Measurements from ENCODE around the gene HOXD4. TPM values are rescaled to one million over a fixed set of nuclear protein-coding genes. Genes with fewer than 3 reads are reported as not detected.

The HOXD4 gene
- total and polyA plus RNA-seq, 10 of the 15 experiments (the other 5 are each of a cell fraction or from before 2014, with no cell fraction given), result 0.07 TPM; not detected in 9

- H3K4me2 ChIP-seq (ENCODE audit: control insufficient read depth, insufficient read depth), result no peak overlapping the region
- H4K20me1 ChIP-seq (ENCODE audit: control insufficient read depth, insufficient read depth), result no peaks in the 10 kb centered on the region
- ATAC-seq (no peak), FAIRE-seq (no peak), DNase-seq (ENCODE audit: low read depth, low spot score) (no peak)
- H3K9ac ChIP-seq (ENCODE audit: control insufficient read depth, insufficient read depth, low read length), result no peak overlapping the region
- ChIA-PET CTCF (interaction anchor here (1.0 to 3.4 kb wide), 5 partner anchors 322 to 1015 kb away, joined by 3 to 36 read pairs (median 11); no protein-coding TSS in a partner anchor), POLR2A (no interaction called here), RAD21 (ENCODE audit: unreplicated experiment) (no interaction called here), SMC1A (ENCODE audit: uncharacterized antibody, unreplicated experiment) (interaction anchor here (0.9 to 3.2 kb wide), 4 partner anchors 322 to 1015 kb away, joined by 3 to 13 read pairs (median 4); no protein-coding TSS in a partner anchor)
- no peak overlapping the region for H3K27ac ChIP-seq (ENCODE audit: control insufficient read depth, insufficient read depth)
- in situ Hi-C loops (cut with MboI), result loop anchor here (25.0 kb wide), 1 partner anchor 1204 kb away; no protein-coding TSS in a partner anchor
- no peaks in the 10 kb centered on the region for H3K4me1 ChIP-seq (ENCODE audit: control insufficient read depth, insufficient read depth, low read length)
- intact Hi-C loops (cut with micrococcal nuclease; ENCODE audit: unreplicated experiment), result no loop called here
- no peak overlapping the region for H2AFZ ChIP-seq (ENCODE audit: control insufficient read depth, low read depth, low read length)
- no TSS peak for BruUV-seq (replicated peaks)
- peaks cover 9 to 28% of the 10 kb centered on the region in 2 experiments for H3K27me3 ChIP-seq (replicated peaks in 1 of 2; ENCODE audit: control insufficient read depth in 2 of 2, insufficient read depth in 2 of 2, low read length in 1 of 2)
- TF ChIP-seq ZNF217 (IDR thresholded peaks at IDR 0.05), result no peak
- TF ChIP-seq BHLHE40 (IDR thresholded peaks at IDR 0.05; ENCODE audit: borderline replicate concordance in 1 of 2, low read depth in 2 of 2, low read length in 1 of 2), result no peak
- no peak for TF ChIP-seq SP1 (IDR thresholded peaks at IDR 0.05; ENCODE audit: low read depth, low read length)
- no peak for TF ChIP-seq CBFB (IDR thresholded peaks at IDR 0.05; ENCODE audit: low read depth)
- H3K4me3 ChIP-seq, result no peak overlapping the region
- H3K79me2 ChIP-seq (ENCODE audit: control insufficient read depth, insufficient read depth, low read length), result no peaks in the 10 kb centered on the region
- H3K9me3 ChIP-seq (replicated peaks; ENCODE audit: control insufficient read depth, insufficient read depth, low read length), result no peaks in the 10 kb centered on the region; the same call in 1 of the 3 replicates
- no peaks in the 10 kb centered on the region for H3K36me3 ChIP-seq (ENCODE audit: control insufficient read depth in 2 of 2, insufficient read depth in 2 of 2, low read length in 1 of 2)
Observed at GRCh38 chr2:176133389-176133788, 18.0 kb upstream of the HOXD4 start.

DNA sequence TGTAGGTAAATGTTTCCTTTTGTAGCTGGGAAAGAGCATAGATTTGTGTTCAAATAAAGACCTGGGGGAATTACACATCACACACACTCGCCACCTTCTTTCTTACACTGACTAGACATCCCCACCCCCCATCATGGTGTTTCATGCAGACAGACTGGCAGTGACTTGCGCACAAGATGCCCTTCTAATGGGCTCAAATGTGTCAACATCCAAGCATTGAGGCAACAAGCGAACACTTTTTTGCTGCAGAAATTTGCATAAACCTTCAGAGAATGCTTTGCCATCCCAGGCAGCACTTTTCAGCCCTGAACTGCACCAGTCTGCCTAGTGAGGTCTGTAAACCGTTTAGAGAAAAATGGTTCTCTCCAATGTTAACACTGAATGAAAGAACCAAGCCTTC, 17.3 kb upstream of the HOXD4 start:
- no peak for FAIRE-seq
- no peak for DNase-seq (ENCODE audit: low read depth, low spot score)
- POLR2A ChIA-PET, result no interaction called here
- H3K9me3 ChIP-seq (replicated peaks; ENCODE audit: control insufficient read depth, insufficient read depth, low read length), result no peaks in the 10 kb centered on the region; the same call in 2 of the 3 replicates
- no peaks in the 10 kb centered on the region for H3K79me2 ChIP-seq (ENCODE audit: control insufficient read depth, insufficient read depth, low read length)
- H3K4me2 ChIP-seq (ENCODE audit: control insufficient read depth, insufficient read depth), result no peak overlapping the region
- H4K20me1 ChIP-seq (ENCODE audit: control insufficient read depth, insufficient read depth), result no peaks in the 10 kb centered on the region
- WGBS (ENCODE audit: insufficient coverage, insufficient replicate concordance, low lambda C conversion rate, missing lambda C conversion rate), result 13% methylated on average over 4 of the region's 4 CpGs
- SMC1A ChIA-PET (ENCODE audit: uncharacterized antibody, unreplicated experiment), result interaction anchor here (0.9 to 3.2 kb wide), 2 partner anchors 420 to 1014 kb away, joined by 3 to 13 read pairs; no protein-coding TSS in a partner anchor
- CTCF ChIA-PET, result interaction anchor here (0.8 kb wide), 1 partner anchor 518 kb away, joined by 4 read pairs; no protein-coding TSS in a partner anchor
- RAD21 ChIA-PET (ENCODE audit: unreplicated experiment), result interaction anchor here (0.6 to 0.8 kb wide), 2 partner anchors 504 to 520 kb away, joined by 3 to 5 read pairs; no protein-coding TSS in a partner anchor
- no peaks in the 10 kb centered on the region for H3K36me3 ChIP-seq (ENCODE audit: control insufficient read depth in 2 of 2, insufficient read depth in 2 of 2, low read length in 1 of 2)
- no peak overlapping the region for H2AFZ ChIP-seq (ENCODE audit: control insufficient read depth, low read depth, low read length)
- TF ChIP-seq SPI1 (IDR thresholded peaks at IDR 0.05; ENCODE audit: borderline replicate concordance, insufficient read depth, low read depth, low read length) (no peak), EED (IDR thresholded peaks at IDR 0.05; ENCODE audit: low read depth) (no peak), HCFC1 (IDR thresholded peaks at IDR 0.05; ENCODE audit: low read length) (no peak)
- no peak for ATAC-seq
- H3K4me3 ChIP-seq, result no peak overlapping the region
- in situ Hi-C loops (cut with MboI) (loop anchor here (25.0 kb wide), 1 partner anchor 1203 kb away; no protein-coding TSS in a partner anchor), intact Hi-C loops (cut with micrococcal nuclease; ENCODE audit: unreplicated experiment) (no loop called here)
- no peak overlapping the region for H3K9ac ChIP-seq (ENCODE audit: control insufficient read depth, insufficient read depth, low read length)
- H3K4me1 ChIP-seq (ENCODE audit: control insufficient read depth, insufficient read depth, low read length), result no peaks in the 10 kb centered on the region
- BruUV-seq (replicated peaks), result no TSS peak
- no peak overlapping the region for H3K27ac ChIP-seq (ENCODE audit: control insufficient read depth, insufficient read depth)
- peaks cover 7 to 26% of the 10 kb centered on the region in 2 experiments for H3K27me3 ChIP-seq (replicated peaks in 1 of 2; ENCODE audit: control insufficient read depth in 2 of 2, insufficient read depth in 2 of 2, low read length in 1 of 2)
